ENCODE data around the gene SECISBP2L.

SECISBP2L gene

GRCh38 chr15:49031804-49032203, 14.4 kb downstream of the SECISBP2L start:
- no peak overlapping the region for H3K4me3 ChIP-seq (ENCODE audit: insufficient read length, low read depth)
- TF ChIP-seq SUZ12 (IDR thresholded peaks at IDR 0.05; ENCODE audit: extremely low read depth, insufficient read depth, insufficient read length) (no peak), ZNF274 (IDR thresholded peaks at IDR 0.05; ENCODE audit: low read depth, low read length) (no peak), YY1 (IDR thresholded peaks at IDR 0.05; ENCODE audit: insufficient read depth, insufficient read length) (no peak)
- H3K4me1 ChIP-seq (ENCODE audit: insufficient read depth, insufficient read length): no peaks in the 10 kb centered on the region
- DNase-seq (ENCODE audit: low read depth, low spot score): no peak
- H3K9me3 ChIP-seq (ENCODE audit: insufficient read depth, low read length): no peaks in the 10 kb centered on the region
- H3K36me3 ChIP-seq (ENCODE audit: insufficient read depth, insufficient read length, low read length): peaks cover 44% of the 10 kb centered on the region
- no peak overlapping the region for H3K9ac ChIP-seq (ENCODE audit: insufficient read length, low read depth)
- no peaks in the 10 kb centered on the region for H3K27me3 ChIP-seq (ENCODE audit: insufficient read depth, insufficient read length)

GRCh38 chr15:49026700-49027099, 19.5 kb downstream of the SECISBP2L start:
- H3K36me3 ChIP-seq (ENCODE audit: insufficient read depth, insufficient read length, low read length): peaks cover 33% of the 10 kb centered on the region
- H3K9ac ChIP-seq (ENCODE audit: insufficient read length, low read depth): no peak overlapping the region

GRCh38 chr15:49024840-49025239, 21.4 kb downstream of the SECISBP2L start:
- Histone ChIP-seq H3K9me3 (ENCODE audit: insufficient read depth, low read length) (no peaks in the 10 kb centered on the region), H3K4me3 (ENCODE audit: insufficient read length, low read depth) (no peak overlapping the region), H3K36me3 (ENCODE audit: insufficient read depth, insufficient read length, low read length) (peaks cover 39% of the 10 kb centered on the region), H3K9ac (ENCODE audit: insufficient read length, low read depth) (no peak overlapping the region), H3K27me3 (ENCODE audit: insufficient read depth, insufficient read length) (no peaks in the 10 kb centered on the region), H3K4me1 (ENCODE audit: insufficient read depth, insufficient read length) (no peaks in the 10 kb centered on the region)
- TF ChIP-seq YY1 (IDR thresholded peaks at IDR 0.05; ENCODE audit: insufficient read depth, insufficient read length): no peak
- TF ChIP-seq ZNF274 (IDR thresholded peaks at IDR 0.05; ENCODE audit: low read depth, low read length): no peak
- DNase-seq (ENCODE audit: low read depth, low spot score): no peak

More at GRCh38 chr15:49026700-49027099, 19.5 kb downstream of the SECISBP2L start:
- DNase-seq (ENCODE audit: low read depth, low spot score): no peak
- Histone ChIP-seq H3K27me3 (ENCODE audit: insufficient read depth, insufficient read length) (no peaks in the 10 kb centered on the region), H3K4me1 (ENCODE audit: insufficient read depth, insufficient read length) (no peaks in the 10 kb centered on the region), H3K4me3 (ENCODE audit: insufficient read length, low read depth) (no peak overlapping the region), H3K9me3 (ENCODE audit: insufficient read depth, low read length) (no peaks in the 10 kb centered on the region)
- no peak for TF ChIP-seq SUZ12 (IDR thresholded peaks at IDR 0.05; ENCODE audit: extremely low read depth, insufficient read depth, insufficient read length)
- TF ChIP-seq YY1 (IDR thresholded peaks at IDR 0.05; ENCODE audit: insufficient read depth, insufficient read length): no peak
- no peak for TF ChIP-seq ZNF274 (IDR thresholded peaks at IDR 0.05; ENCODE audit: low read depth, low read length)

- Histone ChIP-seq H3K9me3 (ENCODE audit: insufficient read depth, low read length) (no peaks in the 10 kb centered on the region), H3K27me3 (ENCODE audit: insufficient read depth, insufficient read length) (no peaks in the 10 kb centered on the region), H3K9ac (ENCODE audit: insufficient read length, low read depth) (no peak overlapping the region), H3K4me3 (ENCODE audit: insufficient read length, low read depth) (no peak overlapping the region), H3K36me3 (ENCODE audit: insufficient read depth, insufficient read length, low read length) (peaks cover 37% of the 10 kb centered on the region), H3K4me1 (ENCODE audit: insufficient read depth, insufficient read length) (no peaks in the 10 kb centered on the region)
- TF ChIP-seq SUZ12 (IDR thresholded peaks at IDR 0.05; ENCODE audit: extremely low read depth, insufficient read depth, insufficient read length): no peak
- no peak for TF ChIP-seq YY1 (IDR thresholded peaks at IDR 0.05; ENCODE audit: insufficient read depth, insufficient read length)
- no peak for TF ChIP-seq ZNF274 (IDR thresholded peaks at IDR 0.05; ENCODE audit: low read depth, low read length)
- DNase-seq (ENCODE audit: low read depth, low spot score): no peak
These were observed 22.9 kb downstream of the SECISBP2L start for GRCh38 chr15:49023354-49023753.

- Histone ChIP-seq H3K9me3 (ENCODE audit: insufficient read depth, low read length) (no peaks in the 10 kb centered on the region), H3K36me3 (ENCODE audit: insufficient read depth, insufficient read length, low read length) (peaks cover 51% of the 10 kb centered on the region), H3K4me1 (ENCODE audit: insufficient read depth, insufficient read length) (no peaks in the 10 kb centered on the region), H3K9ac (ENCODE audit: insufficient read length, low read depth) (no peak overlapping the region), H3K27me3 (ENCODE audit: insufficient read depth, insufficient read length) (no peaks in the 10 kb centered on the region), H3K4me3 (ENCODE audit: insufficient read length, low read depth) (no peak overlapping the region)
- TF ChIP-seq ZNF274 (IDR thresholded peaks at IDR 0.05; ENCODE audit: low read depth, low read length): no peak
- no peak for TF ChIP-seq SUZ12 (IDR thresholded peaks at IDR 0.05; ENCODE audit: extremely low read depth, insufficient read depth, insufficient read length)
- no peak for TF ChIP-seq YY1 (IDR thresholded peaks at IDR 0.05; ENCODE audit: insufficient read depth, insufficient read length)
- DNase-seq (ENCODE audit: low read depth, low spot score): no peak
These were observed 30.4 kb downstream of the SECISBP2L start for GRCh38 chr15:49015896-49016295.

GRCh38 chr15:48999314-48999713, 46.9 kb downstream of the SECISBP2L start:
- no peak for DNase-seq (ENCODE audit: low read depth, low spot score)
- H3K36me3 ChIP-seq (ENCODE audit: insufficient read depth, insufficient read length, low read length): peaks cover 36% of the 10 kb centered on the region
- no peak overlapping the region for H3K4me3 ChIP-seq (ENCODE audit: insufficient read length, low read depth)
- peaks cover 2% of the 10 kb centered on the region for H3K4me1 ChIP-seq (ENCODE audit: insufficient read depth, insufficient read length)
- no peak overlapping the region for H3K9ac ChIP-seq (ENCODE audit: insufficient read length, low read depth)
- no peak for TF ChIP-seq SUZ12 (IDR thresholded peaks at IDR 0.05; ENCODE audit: extremely low read depth, insufficient read depth, insufficient read length)
- TF ChIP-seq YY1 (IDR thresholded peaks at IDR 0.05; ENCODE audit: insufficient read depth, insufficient read length): no peak
- no peak for TF ChIP-seq ZNF274 (IDR thresholded peaks at IDR 0.05; ENCODE audit: low read depth, low read length)
- no peaks in the 10 kb centered on the region for H3K27me3 ChIP-seq (ENCODE audit: insufficient read depth, insufficient read length)
- H3K9me3 ChIP-seq (ENCODE audit: insufficient read depth, low read length): no peaks in the 10 kb centered on the region

- H3K4me1 ChIP-seq (ENCODE audit: insufficient read depth, insufficient read length): peaks cover 2% of the 10 kb centered on the region
- TF ChIP-seq ZNF274 (IDR thresholded peaks at IDR 0.05; ENCODE audit: low read depth, low read length): no peak
- no peak for TF ChIP-seq SUZ12 (IDR thresholded peaks at IDR 0.05; ENCODE audit: extremely low read depth, insufficient read depth, insufficient read length)
- TF ChIP-seq YY1 (IDR thresholded peaks at IDR 0.05; ENCODE audit: insufficient read depth, insufficient read length): no peak
- no peak overlapping the region for H3K9ac ChIP-seq (ENCODE audit: insufficient read length, low read depth)
- H3K27me3 ChIP-seq (ENCODE audit: insufficient read depth, insufficient read length): no peaks in the 10 kb centered on the region
- H3K4me3 ChIP-seq (ENCODE audit: insufficient read length, low read depth): no peak overlapping the region
- no peaks in the 10 kb centered on the region for H3K9me3 ChIP-seq (ENCODE audit: insufficient read depth, low read length)
- DNase-seq (ENCODE audit: low read depth, low spot score): no peak
- H3K36me3 ChIP-seq (ENCODE audit: insufficient read depth, insufficient read length, low read length): peaks cover 61% of the 10 kb centered on the region
These were observed 50.0 kb downstream of the SECISBP2L start for GRCh38 chr15:48996276-48996675.

All from NT2/D1 (cell line).